ENCODE results near the gene OPRL1.

OPRL1 gene

GRCh38 chr20:64095927-64096326 lies 16.0 kb downstream of the OPRL1 start:
- H3K9me3 Mint-ChIP-seq: peaks cover 6% of the 10 kb centered on the region
- H3K27me3 Mint-ChIP-seq: no peaks in the 10 kb centered on the region
- H3K4me3 Mint-ChIP-seq: no peak overlapping the region
- ATAC-seq: no peak
- H3K27ac Mint-ChIP-seq: peak overlapping the region; percentile 9
- peaks cover 15% of the 10 kb centered on the region for H3K36me3 Mint-ChIP-seq
- peaks cover 62% of the 10 kb centered on the region for H3K4me1 Mint-ChIP-seq

GRCh38 chr20:64096535-64096934 lies 16.7 kb downstream of the OPRL1 start:
- Mint-ChIP-seq H3K36me3 (peaks cover 15% of the 10 kb centered on the region), H3K9me3 (peaks cover 6% of the 10 kb centered on the region), H3K27me3 (no peaks in the 10 kb centered on the region), H3K4me1 (peaks cover 66% of the 10 kb centered on the region), H3K27ac (no peak overlapping the region), H3K4me3 (no peak overlapping the region)
- no peak for ATAC-seq

DNA sequence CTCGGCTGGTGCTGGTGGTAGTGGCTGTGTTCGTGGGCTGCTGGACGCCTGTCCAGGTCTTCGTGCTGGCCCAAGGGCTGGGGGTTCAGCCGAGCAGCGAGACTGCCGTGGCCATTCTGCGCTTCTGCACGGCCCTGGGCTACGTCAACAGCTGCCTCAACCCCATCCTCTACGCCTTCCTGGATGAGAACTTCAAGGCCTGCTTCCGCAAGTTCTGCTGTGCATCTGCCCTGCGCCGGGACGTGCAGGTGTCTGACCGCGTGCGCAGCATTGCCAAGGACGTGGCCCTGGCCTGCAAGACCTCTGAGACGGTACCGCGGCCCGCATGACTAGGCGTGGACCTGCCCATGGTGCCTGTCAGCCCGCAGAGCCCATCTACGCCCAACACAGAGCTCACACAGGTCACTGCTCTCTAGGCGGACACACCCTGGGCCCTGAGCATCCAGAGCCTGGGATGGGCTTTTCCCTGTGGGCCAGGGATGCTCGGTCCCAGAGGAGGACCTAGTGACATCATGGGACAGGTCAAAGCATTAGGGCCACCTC lies 18.7 kb downstream of the OPRL1 start:
- Mint-ChIP-seq H3K9me3 (peaks cover 6% of the 10 kb centered on the region), H3K4me1 (peaks cover 63% of the 10 kb centered on the region), H3K27ac (no peak overlapping the region), H3K27me3 (no peaks in the 10 kb centered on the region), H3K4me3 (no peak overlapping the region), H3K36me3 (peaks cover 15% of the 10 kb centered on the region)
- no peak for ATAC-seq

DNA sequence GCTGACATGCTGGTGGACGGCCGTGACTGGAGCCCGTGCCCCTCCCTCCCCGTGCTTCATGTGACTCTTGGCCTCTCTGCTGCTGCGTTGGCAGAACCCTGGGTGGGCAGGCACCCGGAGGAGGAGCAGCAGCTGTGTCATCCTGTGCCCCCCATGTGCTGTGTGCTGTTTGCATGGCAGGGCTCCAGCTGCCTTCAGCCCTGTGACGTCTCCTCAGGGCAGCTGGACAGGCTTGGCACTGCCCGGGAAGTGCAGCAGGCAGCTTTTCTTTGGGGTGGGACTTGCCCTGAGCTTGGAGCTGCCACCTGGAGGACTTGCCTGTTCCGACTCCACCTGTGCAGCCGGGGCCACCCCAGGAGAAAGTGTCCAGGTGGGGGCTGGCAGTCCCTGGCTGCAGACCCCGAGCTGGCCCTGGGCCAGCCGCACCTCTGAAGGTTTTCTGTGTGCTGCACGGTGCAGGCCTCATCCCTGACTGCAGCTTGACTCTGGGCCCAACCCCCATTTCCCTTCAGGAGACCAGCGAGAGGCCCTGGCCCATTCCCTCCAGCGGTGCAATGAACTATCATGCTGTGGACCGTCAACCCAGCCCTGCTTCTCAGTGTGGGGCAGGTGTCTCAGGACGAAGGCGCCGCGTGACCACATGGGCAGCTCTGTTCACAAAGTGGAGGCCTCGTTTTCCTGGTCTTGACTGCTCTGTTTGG lies 19.4 kb downstream of the OPRL1 start:
- H3K9me3 Mint-ChIP-seq: peaks cover 6% of the 10 kb centered on the region
- ATAC-seq: no peak
- H3K4me3 Mint-ChIP-seq: no peak overlapping the region
- H3K27ac Mint-ChIP-seq: peak overlapping the region; percentile 84
- peaks cover 67% of the 10 kb centered on the region for H3K4me1 Mint-ChIP-seq
- peaks cover 15% of the 10 kb centered on the region for H3K36me3 Mint-ChIP-seq
- no peaks in the 10 kb centered on the region for H3K27me3 Mint-ChIP-seq

GRCh38 chr20:64099880-64100565 lies 20.1 kb downstream of the OPRL1 start:
- no peaks in the 10 kb centered on the region for H3K27me3 Mint-ChIP-seq
- H3K27ac Mint-ChIP-seq: peak overlapping the region; percentile 84
- H3K4me3 Mint-ChIP-seq: peak overlapping the region; percentile 49
- H3K36me3 Mint-ChIP-seq: peaks cover 15% of the 10 kb centered on the region
- H3K9me3 Mint-ChIP-seq: peaks cover 6% of the 10 kb centered on the region
- peaks cover 67% of the 10 kb centered on the region for H3K4me1 Mint-ChIP-seq
- peak; percentile 94 for ATAC-seq

DNA sequence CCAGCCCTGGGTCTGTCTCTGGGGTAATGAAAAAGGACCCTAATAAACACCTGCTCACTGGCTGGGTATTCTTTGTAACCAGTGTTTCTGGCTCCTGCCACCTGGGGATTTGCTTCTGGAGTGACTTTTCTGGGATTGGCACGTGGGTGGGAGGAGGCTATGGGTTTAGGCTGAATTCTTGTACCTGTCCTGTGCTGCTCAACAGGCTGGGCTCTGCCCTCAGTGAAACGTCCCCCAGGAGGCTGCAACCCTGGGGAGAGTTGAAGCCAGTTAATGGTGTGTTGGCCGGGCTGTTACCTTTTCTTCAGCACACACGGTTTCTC lies 20.6 kb downstream of the OPRL1 start:
- Mint-ChIP-seq H3K36me3 (peaks cover 15% of the 10 kb centered on the region), H3K27me3 (no peaks in the 10 kb centered on the region), H3K27ac (peak overlapping the region; percentile 84), H3K9me3 (peaks cover 6% of the 10 kb centered on the region), H3K4me3 (peak overlapping the region; percentile 32), H3K4me1 (peaks cover 63% of the 10 kb centered on the region)
- ATAC-seq: peak; percentile 26

DNA sequence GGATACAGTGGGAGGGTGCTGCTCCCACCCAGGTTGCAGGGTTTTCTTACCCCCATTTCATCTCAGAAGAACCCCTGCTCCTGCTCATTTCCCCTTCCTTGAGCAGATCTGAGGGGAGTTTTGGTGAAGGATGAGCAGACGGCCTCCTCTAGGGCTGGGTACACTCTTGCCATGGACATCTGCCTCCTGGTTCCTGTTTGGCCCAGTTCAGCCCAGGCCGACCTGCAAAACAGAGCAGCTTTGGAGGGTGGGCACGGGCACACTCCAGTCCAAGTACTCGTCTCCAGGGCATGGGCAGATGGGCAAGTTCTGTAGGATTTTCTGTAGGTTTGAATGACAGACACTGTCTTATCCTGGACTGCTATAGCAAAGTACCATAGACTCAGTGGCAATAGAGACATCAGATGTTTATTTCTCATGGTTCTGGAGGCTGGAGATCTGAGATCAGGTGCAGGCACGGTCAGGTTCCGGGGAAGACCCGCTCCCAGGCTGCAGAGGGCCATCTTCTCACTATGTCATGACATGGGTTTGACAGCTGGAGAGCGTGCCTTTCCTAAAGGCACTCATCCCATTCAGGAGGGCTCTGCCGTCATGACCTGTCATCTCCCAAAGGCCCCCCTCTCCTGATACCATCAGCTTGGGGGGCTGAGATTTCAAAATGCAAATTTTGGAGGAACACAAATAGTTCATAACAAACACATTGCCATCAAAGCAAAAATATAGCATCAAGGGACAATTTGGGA lies 21.2 kb downstream of the OPRL1 start:
- H3K4me3 Mint-ChIP-seq: peak overlapping the region; percentile 88

DNA sequence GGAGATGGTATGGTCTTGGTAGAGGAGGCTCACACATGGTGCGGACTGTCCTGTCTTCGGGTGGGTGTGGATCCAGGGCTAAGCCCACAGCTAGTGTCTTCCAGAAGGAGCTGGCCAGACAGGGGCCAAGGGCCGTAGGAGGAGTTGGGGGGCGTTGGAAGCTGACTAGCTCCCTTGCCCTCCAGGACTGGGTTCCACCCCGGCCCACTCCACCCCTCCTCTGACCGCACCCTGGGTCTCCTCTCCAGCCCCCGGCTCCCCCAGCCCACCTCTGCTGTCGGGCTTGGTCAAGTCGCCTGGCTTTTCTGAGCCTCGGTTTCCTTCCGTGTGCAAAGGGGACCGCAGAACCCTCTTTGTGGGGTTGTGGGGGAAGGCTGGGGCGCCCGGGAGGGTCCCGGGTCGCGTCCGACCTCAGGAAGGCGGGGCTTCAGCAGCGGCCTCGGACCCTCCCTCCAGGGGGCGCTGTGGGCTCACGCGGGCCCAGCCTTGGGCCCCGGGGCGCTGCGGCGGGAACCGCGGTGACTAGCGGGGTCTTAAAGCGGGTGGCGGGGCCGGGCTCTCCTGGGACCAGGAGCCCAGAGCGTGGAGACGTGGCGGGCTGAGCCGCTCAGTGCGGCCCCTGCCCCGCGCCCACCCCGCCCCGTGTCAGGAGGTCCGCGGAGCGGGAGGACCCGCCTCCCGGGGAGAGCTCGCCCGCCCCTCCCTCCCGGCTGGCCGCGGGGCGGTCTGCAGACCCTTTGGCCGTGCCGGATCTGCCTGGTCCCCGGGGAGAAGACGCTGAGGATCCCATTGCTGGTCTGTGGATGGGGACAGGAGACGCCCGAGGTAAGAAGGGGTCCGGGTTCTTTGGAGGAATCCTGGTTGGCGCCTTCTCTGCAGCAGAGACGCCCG lies 22.1 kb downstream of the OPRL1 start:
- Mint-ChIP-seq H3K27ac (peak overlapping the region; percentile 84), H3K27me3 (no peaks in the 10 kb centered on the region), H3K36me3 (peaks cover 8% of the 10 kb centered on the region), H3K4me3 (peak overlapping the region; percentile 88), H3K4me1 (peaks cover 60% of the 10 kb centered on the region), H3K9me3 (peaks cover under 1% of the 10 kb centered on the region)
- ATAC-seq: peak; percentile 58

More for the DNA sequence above, 21.2 kb downstream of the OPRL1 start:
- peaks cover 6% of the 10 kb centered on the region for H3K9me3 Mint-ChIP-seq
- no peaks in the 10 kb centered on the region for H3K27me3 Mint-ChIP-seq
- peaks cover 61% of the 10 kb centered on the region for H3K4me1 Mint-ChIP-seq
- ATAC-seq: no peak
- H3K27ac Mint-ChIP-seq: peak overlapping the region; percentile 84
- H3K36me3 Mint-ChIP-seq: peaks cover 15% of the 10 kb centered on the region

GRCh38 chr20:64102647-64103354 lies 22.9 kb downstream of the OPRL1 start:
- peak overlapping the region; percentile 88 for H3K4me3 Mint-ChIP-seq
- H3K4me1 Mint-ChIP-seq: peaks cover 66% of the 10 kb centered on the region
- H3K9me3 Mint-ChIP-seq: no peaks in the 10 kb centered on the region
- ATAC-seq: no peak
- H3K27ac Mint-ChIP-seq: peak overlapping the region; percentile 84
- H3K27me3 Mint-ChIP-seq: no peaks in the 10 kb centered on the region
- H3K36me3 Mint-ChIP-seq: peaks cover 6% of the 10 kb centered on the region

DNA sequence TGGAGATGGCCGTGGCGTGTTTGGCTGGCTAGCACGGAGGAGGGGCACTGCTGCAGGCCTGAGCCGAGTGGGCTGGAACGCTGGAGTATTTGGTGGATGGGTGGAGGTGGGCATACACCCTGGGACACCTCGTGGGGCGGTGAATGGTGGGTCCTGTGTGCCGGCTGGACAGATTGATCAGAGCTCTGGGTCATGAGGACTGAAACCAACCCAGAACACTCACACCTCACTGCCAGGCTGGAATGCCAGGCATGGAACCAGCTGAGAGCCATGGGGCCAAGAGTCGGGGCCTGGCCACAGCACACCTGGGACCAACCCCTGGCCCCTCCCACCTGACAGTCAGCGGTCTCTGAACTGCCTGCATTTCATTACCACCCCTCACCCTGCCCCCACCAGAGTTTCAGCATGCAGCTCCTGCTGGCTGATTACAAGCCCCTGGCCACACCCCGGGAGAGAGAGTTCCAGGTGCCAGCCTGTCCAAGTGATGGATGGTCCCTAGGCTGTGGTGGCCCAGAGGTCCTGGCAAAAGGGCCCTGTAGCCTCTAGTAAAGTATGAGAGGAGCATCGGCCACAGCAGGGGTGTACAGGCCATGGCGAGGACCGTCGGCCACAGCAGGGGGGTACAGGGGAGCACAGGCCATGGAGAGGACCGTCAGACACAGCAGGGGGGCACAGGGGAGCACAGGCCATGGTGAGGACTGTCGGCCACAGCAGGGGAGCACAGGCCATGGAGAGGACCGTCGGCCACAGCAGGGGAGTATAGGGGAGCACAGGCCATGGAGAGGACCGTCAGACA lies 24.2 kb downstream of the OPRL1 start:
- no peak overlapping the region for H3K27ac Mint-ChIP-seq
- H3K9me3 Mint-ChIP-seq: no peaks in the 10 kb centered on the region
- H3K4me3 Mint-ChIP-seq: no peak overlapping the region
- no peaks in the 10 kb centered on the region for H3K36me3 Mint-ChIP-seq
- H3K4me1 Mint-ChIP-seq: peaks cover 74% of the 10 kb centered on the region
- no peaks in the 10 kb centered on the region for H3K27me3 Mint-ChIP-seq
- no peak for ATAC-seq

DNA sequence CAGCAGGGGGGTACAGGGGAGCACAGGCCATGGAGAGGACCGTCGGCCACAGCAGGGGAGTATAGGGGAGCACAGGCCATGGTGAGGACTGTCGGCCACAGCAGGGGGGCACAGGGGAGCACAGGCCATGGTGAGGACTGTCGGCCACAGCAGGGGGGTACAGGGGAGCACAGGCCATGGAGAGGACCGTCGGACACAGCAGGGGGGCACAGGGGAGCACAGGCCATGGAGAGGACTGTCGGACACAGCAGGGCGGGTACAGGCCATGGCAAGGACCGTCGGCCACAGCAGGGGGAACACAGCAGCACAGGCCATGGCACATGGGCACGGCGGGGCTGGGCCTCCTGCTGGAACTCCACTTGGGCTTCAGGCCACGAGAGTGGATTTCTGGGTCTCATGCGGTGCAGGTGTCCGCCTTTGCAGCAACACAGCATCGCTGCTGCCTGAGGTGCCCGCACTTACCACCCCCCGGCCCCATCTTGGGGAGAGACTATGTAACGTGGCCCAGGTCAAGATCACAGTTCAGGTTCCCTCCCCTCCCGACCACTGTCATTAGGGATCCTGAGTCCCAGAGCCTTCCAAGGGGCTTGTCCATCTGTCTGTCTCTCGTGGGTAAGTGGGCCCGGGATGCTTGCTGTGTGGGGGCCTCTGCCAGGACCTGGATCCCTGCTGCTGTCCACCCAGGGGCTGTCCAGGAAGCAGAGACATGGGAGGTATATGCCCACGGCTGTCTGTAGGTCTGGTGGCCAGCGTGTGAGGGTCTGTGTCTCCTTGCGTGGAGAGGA lies 25.0 kb downstream of the OPRL1 start:
- Mint-ChIP-seq H3K9me3 (no peaks in the 10 kb centered on the region), H3K27me3 (no peaks in the 10 kb centered on the region), H3K36me3 (no peaks in the 10 kb centered on the region), H3K27ac (no peak overlapping the region), H3K4me1 (peaks cover 70% of the 10 kb centered on the region), H3K4me3 (no peak overlapping the region)
- no peak for ATAC-seq

DNA sequence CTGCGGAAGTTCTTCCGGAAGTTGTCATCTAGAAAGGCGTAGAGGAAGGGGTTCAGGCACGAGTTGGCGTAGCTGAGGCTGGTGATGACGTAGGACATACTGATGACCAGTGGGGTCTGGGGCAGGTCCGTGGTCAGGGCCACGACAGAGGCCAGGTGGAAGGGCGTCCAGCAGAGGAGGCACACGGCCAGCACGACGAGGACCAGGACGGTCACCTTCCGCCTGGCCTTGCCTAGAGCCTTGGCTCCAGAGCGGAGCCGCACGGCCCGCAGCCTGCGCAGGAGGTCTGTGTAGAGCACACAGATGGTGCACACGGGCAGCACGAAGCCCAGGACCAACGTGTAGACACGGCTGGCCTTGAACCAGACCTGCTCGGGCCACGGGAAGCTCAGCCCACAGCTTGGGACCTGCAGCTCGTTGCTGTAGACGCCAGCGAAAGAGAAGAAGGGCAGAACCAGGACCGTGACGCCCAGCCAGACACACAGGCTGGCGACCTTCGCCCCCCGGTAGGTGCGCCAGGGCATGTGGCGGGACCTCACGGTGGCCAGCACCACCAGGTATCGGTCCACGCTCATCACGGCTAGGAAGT lies 26.1 kb downstream of the OPRL1 start:
- H3K9me3 Mint-ChIP-seq: no peaks in the 10 kb centered on the region

More for the DNA sequence above, 26.1 kb downstream of the OPRL1 start:
- no peak for ATAC-seq
- H3K27ac Mint-ChIP-seq: no peak overlapping the region
- H3K4me1 Mint-ChIP-seq: peaks cover 66% of the 10 kb centered on the region
- no peaks in the 10 kb centered on the region for H3K27me3 Mint-ChIP-seq
- H3K36me3 Mint-ChIP-seq: no peaks in the 10 kb centered on the region
- no peak overlapping the region for H3K4me3 Mint-ChIP-seq
